ENCODE data around the gene EDN3. TPM values are rescaled to one million over a fixed set of nuclear protein-coding genes. Genes with fewer than 3 reads are reported as not detected.

The EDN3 gene
- total RNA-seq, 2 donors from 2014 or later = not detected

DNA sequence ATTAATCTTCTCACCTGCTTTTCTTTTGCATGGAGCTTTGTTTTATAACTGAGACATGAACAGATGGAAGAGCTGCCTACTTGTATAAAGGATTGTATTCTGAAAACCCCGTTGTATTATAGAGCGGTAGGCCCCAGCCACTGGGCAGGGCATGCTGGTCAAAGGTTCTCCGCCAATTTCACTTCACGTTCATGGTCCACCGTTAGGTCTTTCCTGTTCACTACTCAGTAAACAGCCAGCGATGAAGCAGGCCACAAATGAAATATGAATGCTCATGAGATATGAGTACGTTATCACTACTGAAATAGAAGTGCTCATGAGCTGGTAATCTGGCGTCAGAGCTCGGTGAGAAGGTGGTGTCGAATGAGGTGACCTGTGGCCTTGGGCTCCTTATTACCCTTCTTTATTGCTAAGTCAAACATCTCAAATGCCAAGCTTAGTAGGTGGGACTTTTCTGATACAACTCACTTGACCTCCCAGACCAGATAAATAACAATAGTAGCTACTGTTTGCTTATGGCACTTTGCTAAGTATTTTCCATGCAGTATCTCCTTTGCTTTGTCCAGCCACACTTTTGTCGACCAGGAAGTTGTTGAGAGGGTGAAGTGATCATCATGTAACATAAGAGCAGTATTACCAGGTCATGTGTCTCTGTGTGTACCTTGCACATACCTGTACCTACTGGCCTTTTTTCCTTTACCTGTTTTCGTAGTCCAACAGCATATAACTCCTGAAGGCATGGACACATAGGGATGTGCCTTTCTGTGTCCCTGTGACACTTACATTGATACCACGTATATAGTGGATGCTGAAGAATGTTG, 16.7 kb downstream of the EDN3 start:
- Mint-ChIP-seq H3K4me3 (no peak overlapping the region), H3K9me3 (peaks cover 3% of the 10 kb centered on the region), H3K4me1 (peaks cover 3% of the 10 kb centered on the region), H3K36me3 (ENCODE audit: low read depth) (no peaks in the 10 kb centered on the region), H3K27me3 (ENCODE audit: insufficient read depth) (peaks cover 63% of the 10 kb centered on the region), H3K27ac (no peak overlapping the region)
- Histone ChIP-seq H3K36me3 (ENCODE audit: control insufficient read depth, insufficient read depth, low read length) (no peaks in the 10 kb centered on the region), H3K4me3 (ENCODE audit: low read length) (no peak overlapping the region), H3K4me1 (ENCODE audit: control insufficient read depth, insufficient read depth, low read length) (peaks cover 3% of the 10 kb centered on the region), H3K9ac (ENCODE audit: extremely low read depth, low read length, poor library complexity, severe bottlenecking) (no peak overlapping the region), H3K27ac (ENCODE audit: low read depth, low read length) (no peak overlapping the region), H3K9me3 (ENCODE audit: control insufficient read depth, low read length) (no peaks in the 10 kb centered on the region), H3K27me3 (ENCODE audit: control insufficient read depth, insufficient read depth, low read length, poor library complexity, severe bottlenecking) (peaks cover 2% of the 10 kb centered on the region)
- 95 to 98% methylated on average over 12 to 13 of the region's 13 CpGs for WGBS, 2 experiments (ENCODE audit: insufficient coverage in 1 of 2, insufficient read length in 1 of 2)
- TF ChIP-seq, protein P1, sequence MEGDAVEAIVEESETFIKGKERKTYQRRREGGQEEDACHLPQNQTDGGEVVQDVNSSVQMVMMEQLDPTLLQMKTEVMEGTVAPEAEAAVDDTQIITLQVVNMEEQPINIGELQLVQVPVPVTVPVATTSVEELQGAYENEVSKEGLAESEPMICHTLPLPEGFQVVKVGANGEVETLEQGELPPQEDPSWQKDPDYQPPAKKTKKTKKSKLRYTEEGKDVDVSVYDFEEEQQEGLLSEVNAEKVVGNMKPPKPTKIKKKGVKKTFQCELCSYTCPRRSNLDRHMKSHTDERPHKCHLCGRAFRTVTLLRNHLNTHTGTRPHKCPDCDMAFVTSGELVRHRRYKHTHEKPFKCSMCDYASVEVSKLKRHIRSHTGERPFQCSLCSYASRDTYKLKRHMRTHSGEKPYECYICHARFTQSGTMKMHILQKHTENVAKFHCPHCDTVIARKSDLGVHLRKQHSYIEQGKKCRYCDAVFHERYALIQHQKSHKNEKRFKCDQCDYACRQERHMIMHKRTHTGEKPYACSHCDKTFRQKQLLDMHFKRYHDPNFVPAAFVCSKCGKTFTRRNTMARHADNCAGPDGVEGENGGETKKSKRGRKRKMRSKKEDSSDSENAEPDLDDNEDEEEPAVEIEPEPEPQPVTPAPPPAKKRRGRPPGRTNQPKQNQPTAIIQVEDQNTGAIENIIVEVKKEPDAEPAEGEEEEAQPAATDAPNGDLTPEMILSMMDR (conservative IDR thresholded peaks at IDR 0.05) = no peak
- no peak for DNase-seq

GRCh38 chr20:59318201-59318790, 17.9 kb downstream of the EDN3 start:
- no peak overlapping the region for H3K4me3 Mint-ChIP-seq
- no peaks in the 10 kb centered on the region for H3K36me3 ChIP-seq (ENCODE audit: control insufficient read depth, insufficient read depth, low read length)
- peaks cover 13% of the 10 kb centered on the region for H3K27me3 ChIP-seq (ENCODE audit: control insufficient read depth, insufficient read depth, low read length, poor library complexity, severe bottlenecking)
- WGBS, 2 experiments (ENCODE audit: insufficient coverage in 1 of 2, insufficient read length in 1 of 2) = 90 to 92% methylated on average over 14 to 20 of the region's 20 CpGs
- H3K9ac ChIP-seq (ENCODE audit: extremely low read depth, low read length, poor library complexity, severe bottlenecking) = no peak overlapping the region
- H3K9me3 ChIP-seq (ENCODE audit: control insufficient read depth, low read length) = no peaks in the 10 kb centered on the region
- H3K27ac Mint-ChIP-seq = no peak overlapping the region
- H3K27ac ChIP-seq (ENCODE audit: low read depth, low read length) = no peak overlapping the region
- TF ChIP-seq, protein P1 (conservative IDR thresholded peaks at IDR 0.05) = no peak
- no peak overlapping the region for H3K4me3 ChIP-seq (ENCODE audit: low read length)
- H3K27me3 Mint-ChIP-seq (ENCODE audit: insufficient read depth) = peaks cover 70% of the 10 kb centered on the region
- DNase-seq = no peak
- H3K4me1 Mint-ChIP-seq = peaks cover 3% of the 10 kb centered on the region
- H3K4me1 ChIP-seq (ENCODE audit: control insufficient read depth, insufficient read depth, low read length) = peaks cover 3% of the 10 kb centered on the region
- H3K9me3 Mint-ChIP-seq = peaks cover 3% of the 10 kb centered on the region
- H3K36me3 Mint-ChIP-seq (ENCODE audit: low read depth) = no peaks in the 10 kb centered on the region

- H3K27ac Mint-ChIP-seq = no peak overlapping the region
Observed at GRCh38 chr20:59318803-59319202, 18.4 kb downstream of the EDN3 start.

More at GRCh38 chr20:59318803-59319202, 18.4 kb downstream of the EDN3 start:
- 45 to 86% methylated on average over 2 to 4 of the region's 4 CpGs for WGBS, 2 experiments (ENCODE audit: insufficient coverage in 1 of 2, insufficient read length in 1 of 2)
- peaks cover 18% of the 10 kb centered on the region for H3K27me3 ChIP-seq (ENCODE audit: control insufficient read depth, insufficient read depth, low read length, poor library complexity, severe bottlenecking)
- H3K27ac ChIP-seq (ENCODE audit: low read depth, low read length) = no peak overlapping the region
- no peaks in the 10 kb centered on the region for H3K36me3 ChIP-seq (ENCODE audit: control insufficient read depth, insufficient read depth, low read length)
- TF ChIP-seq, protein P1 (conservative IDR thresholded peaks at IDR 0.05) = no peak
- H3K9ac ChIP-seq (ENCODE audit: extremely low read depth, low read length, poor library complexity, severe bottlenecking) = no peak overlapping the region
- no peaks in the 10 kb centered on the region for H3K9me3 ChIP-seq (ENCODE audit: control insufficient read depth, low read length)
- Mint-ChIP-seq H3K4me3 (no peak overlapping the region), H3K4me1 (peaks cover 3% of the 10 kb centered on the region), H3K9me3 (peaks cover 3% of the 10 kb centered on the region), H3K27me3 (ENCODE audit: insufficient read depth) (peaks cover 70% of the 10 kb centered on the region), H3K36me3 (ENCODE audit: low read depth) (no peaks in the 10 kb centered on the region)
- H3K4me3 ChIP-seq (ENCODE audit: low read length) = no peak overlapping the region
- peaks cover 3% of the 10 kb centered on the region for H3K4me1 ChIP-seq (ENCODE audit: control insufficient read depth, insufficient read depth, low read length)
- DNase-seq = no peak
